ENCODE results near the gene UGP2. TPM values are rescaled to one million over a fixed set of nuclear protein-coding genes. Genes with fewer than 3 reads are reported as not detected.

UGP2 gene
- total RNA-seq, 1 experiment from 2014 or later: 55.8 TPM

DNA sequence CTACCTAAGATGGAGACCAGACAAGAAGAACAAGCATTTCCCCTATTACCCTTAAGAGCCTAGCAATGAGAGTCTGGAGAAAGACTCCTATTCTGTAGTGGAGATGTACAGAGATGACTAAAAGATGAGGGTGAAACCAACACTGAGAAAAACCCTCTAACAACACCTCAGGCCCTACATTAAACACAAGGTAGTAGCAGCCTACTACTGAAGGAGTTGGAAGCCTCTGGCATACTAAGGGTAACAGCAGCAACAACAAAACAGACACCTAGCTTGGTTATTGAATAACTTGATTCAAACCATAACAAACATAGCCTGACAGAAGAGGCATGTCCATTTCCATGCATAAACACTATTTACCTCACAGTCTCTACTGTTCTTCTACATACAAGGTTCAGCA lies 60.5 kb downstream of the UGP2 start:
- H3K9me2 ChIP-seq (replicated peaks; ENCODE audit: low read length): no peaks in the 10 kb centered on the region
- ChIA-PET POLR2A (ENCODE audit: unreplicated experiment) (no interaction called here), CTCF (no interaction called here)
- TF ChIP-seq EZH2phosphoT487 (IDR thresholded peaks at IDR 0.05; ENCODE audit: borderline replicate concordance, low read length): no peak
- TF ChIP-seq EZH2 (IDR thresholded peaks at IDR 0.05; ENCODE audit: low read length, unreplicated experiment): no peak
- TF ChIP-seq, protein P1, sequence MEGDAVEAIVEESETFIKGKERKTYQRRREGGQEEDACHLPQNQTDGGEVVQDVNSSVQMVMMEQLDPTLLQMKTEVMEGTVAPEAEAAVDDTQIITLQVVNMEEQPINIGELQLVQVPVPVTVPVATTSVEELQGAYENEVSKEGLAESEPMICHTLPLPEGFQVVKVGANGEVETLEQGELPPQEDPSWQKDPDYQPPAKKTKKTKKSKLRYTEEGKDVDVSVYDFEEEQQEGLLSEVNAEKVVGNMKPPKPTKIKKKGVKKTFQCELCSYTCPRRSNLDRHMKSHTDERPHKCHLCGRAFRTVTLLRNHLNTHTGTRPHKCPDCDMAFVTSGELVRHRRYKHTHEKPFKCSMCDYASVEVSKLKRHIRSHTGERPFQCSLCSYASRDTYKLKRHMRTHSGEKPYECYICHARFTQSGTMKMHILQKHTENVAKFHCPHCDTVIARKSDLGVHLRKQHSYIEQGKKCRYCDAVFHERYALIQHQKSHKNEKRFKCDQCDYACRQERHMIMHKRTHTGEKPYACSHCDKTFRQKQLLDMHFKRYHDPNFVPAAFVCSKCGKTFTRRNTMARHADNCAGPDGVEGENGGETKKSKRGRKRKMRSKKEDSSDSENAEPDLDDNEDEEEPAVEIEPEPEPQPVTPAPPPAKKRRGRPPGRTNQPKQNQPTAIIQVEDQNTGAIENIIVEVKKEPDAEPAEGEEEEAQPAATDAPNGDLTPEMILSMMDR (conservative IDR thresholded peaks at IDR 0.05; ENCODE audit: low read depth, low read length): no peak
- no peak overlapping the region for H2AFZ ChIP-seq (ENCODE audit: low read length)
- peaks cover 7% of the 10 kb centered on the region; the same call in 1 of the 2 replicates for H3K9me3 ChIP-seq (ENCODE audit: low read length)
- no peak overlapping the region for H3K27ac ChIP-seq (ENCODE audit: low read length)
- no peaks in the 10 kb centered on the region for H3K27me3 ChIP-seq (ENCODE audit: low read length)
- no peaks in the 10 kb centered on the region for H3K4me1 ChIP-seq (ENCODE audit: insufficient read depth, low read length)
- intact Hi-C loops (cut with micrococcal nuclease): no loop called here
- H3K4me2 ChIP-seq (ENCODE audit: low read length): no peak overlapping the region
- H3K36me3 ChIP-seq (ENCODE audit: low read depth, low read length): peaks cover 53% of the 10 kb centered on the region
- no peak overlapping the region for H3K4me3 ChIP-seq (ENCODE audit: low read length)
- H4K20me1 ChIP-seq (ENCODE audit: low read length): no peaks in the 10 kb centered on the region
- DNase-seq (no peak), ATAC-seq (no peak)
- no peak overlapping the region for H3K9ac ChIP-seq (ENCODE audit: low read length)
- H3K79me2 ChIP-seq (ENCODE audit: low read length): no peaks in the 10 kb centered on the region
- no TSS peak for BruUV-seq (replicated peaks)
- no peaks in the 10 kb centered on the region for H3F3A ChIP-seq (ENCODE audit: low read length, unreplicated experiment)

GRCh38 chr2:63903003-63903402 lies 61.3 kb downstream of the UGP2 start:
- no peak overlapping the region for H2AFZ ChIP-seq (ENCODE audit: low read length)
- peaks cover 7% of the 10 kb centered on the region; the same call in 1 of the 2 replicates for H3K9me3 ChIP-seq (ENCODE audit: low read length)
- CTCF ChIA-PET: no interaction called here
- H3K9ac ChIP-seq (ENCODE audit: low read length): no peak overlapping the region
- no peaks in the 10 kb centered on the region for H3K79me2 ChIP-seq (ENCODE audit: low read length)
- no peaks in the 10 kb centered on the region for H3K9me2 ChIP-seq (replicated peaks; ENCODE audit: low read length)
- H3K4me1 ChIP-seq (ENCODE audit: insufficient read depth, low read length): no peaks in the 10 kb centered on the region
- H3K27me3 ChIP-seq (ENCODE audit: low read length): no peaks in the 10 kb centered on the region
- H3K4me3 ChIP-seq (ENCODE audit: low read length): no peak overlapping the region
- no peaks in the 10 kb centered on the region for H4K20me1 ChIP-seq (ENCODE audit: low read length)
- H3K36me3 ChIP-seq (ENCODE audit: low read depth, low read length): peaks cover 50% of the 10 kb centered on the region
- POLR2A ChIA-PET (ENCODE audit: unreplicated experiment): no interaction called here
- TF ChIP-seq EZH2phosphoT487 (IDR thresholded peaks at IDR 0.05; ENCODE audit: borderline replicate concordance, low read length) (no peak), EZH2 (IDR thresholded peaks at IDR 0.05; ENCODE audit: low read length, unreplicated experiment) (no peak)
- TF ChIP-seq, protein P1 (conservative IDR thresholded peaks at IDR 0.05; ENCODE audit: low read depth, low read length): no peak
- H3K27ac ChIP-seq (ENCODE audit: low read length): no peak overlapping the region
- DNase-seq (no peak), ATAC-seq (no peak)
- no peaks in the 10 kb centered on the region for H3F3A ChIP-seq (ENCODE audit: low read length, unreplicated experiment)
- no peak overlapping the region for H3K4me2 ChIP-seq (ENCODE audit: low read length)
- no TSS peak for BruUV-seq (replicated peaks)
- intact Hi-C loops (cut with micrococcal nuclease): no loop called here

- Histone ChIP-seq H3K9ac (ENCODE audit: low read length) (no peak overlapping the region), H3K27ac (ENCODE audit: low read length) (no peak overlapping the region), H2AFZ (ENCODE audit: low read length) (no peak overlapping the region), H3K9me3 (ENCODE audit: low read length) (no peaks in the 10 kb centered on the region), H3K79me2 (ENCODE audit: low read length) (no peaks in the 10 kb centered on the region), H3K27me3 (ENCODE audit: low read length) (no peaks in the 10 kb centered on the region), H4K20me1 (ENCODE audit: low read length) (no peaks in the 10 kb centered on the region), H3K36me3 (ENCODE audit: low read depth, low read length) (peaks cover 17% of the 10 kb centered on the region; the same call in 1 of the 2 replicates), H3K9me2 (replicated peaks; ENCODE audit: low read length) (no peaks in the 10 kb centered on the region), H3F3A (ENCODE audit: low read length, unreplicated experiment) (no peaks in the 10 kb centered on the region), H3K4me2 (ENCODE audit: low read length) (no peak overlapping the region), H3K4me3 (ENCODE audit: low read length) (no peak overlapping the region), H3K4me1 (ENCODE audit: insufficient read depth, low read length) (no peaks in the 10 kb centered on the region)
- POLR2A ChIA-PET (ENCODE audit: unreplicated experiment): no interaction called here
- BruUV-seq (replicated peaks): no TSS peak
- no peak for DNase-seq
- intact Hi-C loops (cut with micrococcal nuclease): no loop called here
- ATAC-seq: no peak
- TF ChIP-seq, protein P1 (conservative IDR thresholded peaks at IDR 0.05; ENCODE audit: low read depth, low read length): no peak
- no peak for TF ChIP-seq EZH2 (IDR thresholded peaks at IDR 0.05; ENCODE audit: low read length, unreplicated experiment)
- no peak for TF ChIP-seq EZH2phosphoT487 (IDR thresholded peaks at IDR 0.05; ENCODE audit: borderline replicate concordance, low read length)
- CTCF ChIA-PET: no interaction called here
These were observed 72.6 kb downstream of the UGP2 start for GRCh38 chr2:63914311-63914710.

Measured in PC-3 (cell line).